H9 (cell line): ENCODE measurements around the gene CERS6. TPM values are rescaled to one million over a fixed set of nuclear protein-coding genes. Genes with fewer than 3 reads are reported as not detected.
"Not testable (repeated sequence)": the region's sequence is repeated elsewhere in the genome, so short reads cannot be mapped to it uniquely, and the experiment has no call there.

ENCODE experiments used
- DNase-seq: peaks from one replicate; pipeline ENCODE4 v3.0.0-alpha.2; 2017
- H2AFZ ChIP-seq: one replicate; pipeline ENCODE4 v1.6.1; 2013; ENCODE audit warnings: mild to moderate bottlenecking, low read length, control low read depth, moderate library complexity
- H2AK5ac ChIP-seq: 2 replicates; pipeline ENCODE4 v1.6.1; 2013; ENCODE audit warnings: low read length, control low read depth, mixed read lengths; ENCODE audit not compliant: insufficient read length
- H2BK120ac ChIP-seq: one replicate; pipeline ENCODE4 v1.6.1; 2013; ENCODE audit warnings: low read depth, mild to moderate bottlenecking, low read length, control low read depth, inconsistent platforms; ENCODE audit not compliant: poor library complexity, severe bottlenecking
- H2BK12ac ChIP-seq: 2 replicates; pipeline ENCODE4 v1.6.1; 2013; ENCODE audit warnings: low read length, control low read depth, mixed read lengths, low read depth; ENCODE audit not compliant: insufficient read length
- H2BK15ac ChIP-seq: 2 replicates; pipeline ENCODE4 v1.6.1; 2013; ENCODE audit warnings: low read depth, low read length, control low read depth
- H2BK20ac ChIP-seq: one replicate; pipeline ENCODE4 v1.6.1; 2013; ENCODE audit warnings: low read depth, mild to moderate bottlenecking, low read length, control low read depth, inconsistent platforms; ENCODE audit not compliant: poor library complexity, severe bottlenecking
- H2BK5ac ChIP-seq: 2 replicates; pipeline ENCODE4 v1.6.1; 2013; ENCODE audit warnings: low read length, control low read depth, mixed read lengths; ENCODE audit not compliant: insufficient read length
- H3K14ac ChIP-seq: 2 replicates; pipeline ENCODE4 v1.6.1; 2013; ENCODE audit warnings: low read length, control low read depth; ENCODE audit not compliant: insufficient read depth
- H3K18ac ChIP-seq: 2 replicates; pipeline ENCODE4 v1.6.1; 2013; ENCODE audit warnings: low read depth, mild to moderate bottlenecking, mixed read lengths, low read length, control low read depth; ENCODE audit not compliant: insufficient read length
- H3K23ac ChIP-seq: 2 replicates; pipeline ENCODE4 v1.6.1; 2013; ENCODE audit warnings: low read length, control low read depth, mixed read lengths, low read depth; ENCODE audit not compliant: insufficient read length
- H3K23me2 ChIP-seq: 2 replicates; pipeline ENCODE4 v1.6.1; 2013; ENCODE audit warnings: low read depth, mild to moderate bottlenecking, mixed read lengths, low read length, control low read depth; ENCODE audit not compliant: insufficient read length, poor library complexity, severe bottlenecking
- H3K27ac ChIP-seq: 2 replicates; pipeline ENCODE4 v1.5.1; 2013; ENCODE audit warnings: low read length, control low read depth, mixed read lengths, low read depth; ENCODE audit not compliant: insufficient read length
- H3K27me3 ChIP-seq: 2 replicates; pipeline ENCODE4 v1.6.1; 2013; ENCODE audit warnings: low read length, control low read depth, inconsistent platforms; ENCODE audit not compliant: insufficient read depth
- H3K4ac ChIP-seq: 2 replicates; pipeline ENCODE4 v1.6.1; 2013; ENCODE audit warnings: low read depth, mild to moderate bottlenecking, control low read depth, inconsistent platforms, low read length, moderate library complexity
- H3K4me1 ChIP-seq: 2 replicates; pipeline ENCODE4 v1.6.1; 2013; ENCODE audit warnings: low read length, control low read depth, inconsistent platforms; ENCODE audit not compliant: insufficient read depth
- H3K4me2 ChIP-seq: 2 replicates; pipeline ENCODE4 v1.6.1; 2013; ENCODE audit warnings: low read length, control low read depth, mixed read lengths; ENCODE audit not compliant: insufficient read length, insufficient read depth
- H3K56ac ChIP-seq: 2 replicates; pipeline ENCODE4 v1.6.1; 2013; ENCODE audit warnings: low read depth, mild to moderate bottlenecking, mixed read lengths, low read length, control low read depth; ENCODE audit not compliant: insufficient read length
- H3K79me1 ChIP-seq: 2 replicates; pipeline ENCODE4 v1.6.1; 2013; ENCODE audit warnings: low read depth, mild to moderate bottlenecking, moderate library complexity, low read length, control low read depth, inconsistent platforms; ENCODE audit not compliant: insufficient read depth, poor library complexity, severe bottlenecking
- H3K79me2 ChIP-seq: 2 replicates; pipeline ENCODE4 v1.6.1; 2013; ENCODE audit warnings: low read length, control low read depth, inconsistent platforms; ENCODE audit not compliant: insufficient read depth
- H3K9ac ChIP-seq: 2 replicates; pipeline ENCODE4 v1.6.1; 2013; ENCODE audit warnings: low read length, control low read depth, mixed read lengths; ENCODE audit not compliant: insufficient read length; ENCODE audit errors: extremely low read depth
- H3K9me3 ChIP-seq: one replicate; pipeline ENCODE4 v1.6.1; 2013; ENCODE audit warnings: low read depth, low read length, inconsistent platforms; ENCODE audit not compliant: control insufficient read depth
- H3T11ph ChIP-seq: one replicate; pipeline ENCODE4 v1.6.1; 2013; ENCODE audit warnings: mild to moderate bottlenecking, low read length, control low read depth, inconsistent platforms
- H4K20me1 ChIP-seq: one replicate; pipeline ENCODE4 v1.6.1; 2013; ENCODE audit not compliant: control insufficient read depth, insufficient read length, insufficient read depth
- H4K5ac ChIP-seq: 2 replicates; pipeline ENCODE4 v1.6.1; 2013; ENCODE audit warnings: low read depth, mild to moderate bottlenecking, mixed read lengths, low read length, control low read depth; ENCODE audit not compliant: insufficient read length
- H4K8ac ChIP-seq: replicated peaks from 2 replicates; pipeline ENCODE4 v1.6.1; 2013; ENCODE audit warnings: low read length, control low read depth, mixed read lengths, low read depth; ENCODE audit not compliant: insufficient read length
- H4K91ac ChIP-seq: 2 replicates; pipeline ENCODE4 v1.6.1; 2013; ENCODE audit warnings: low read depth, mild to moderate bottlenecking, moderate library complexity, mixed read lengths, low read length, control low read depth; ENCODE audit not compliant: insufficient read length
- H3K27ac Mint-ChIP-seq, 3 experiments: 2 replicates in 2 of 3; 3 replicates in 1 of 3; pipeline ENCODE4 v1.8.0; 2020 to 2021; ENCODE audit warnings: mixed read lengths in 3 of 3, mild to moderate bottlenecking in 1 of 3, moderate library complexity in 1 of 3
- H3K27me3 Mint-ChIP-seq: 2 replicates; pipeline ENCODE4 v1.8.0; 2021; ENCODE audit warnings: low read depth, mild to moderate bottlenecking, moderate library complexity, mixed read lengths
- H3K36me3 Mint-ChIP-seq, 3 experiments: 2 replicates in 2 of 3; 3 replicates in 1 of 3; pipeline ENCODE4 v1.8.0; 2020 to 2021; ENCODE audit warnings: low read depth in 3 of 3, mixed read lengths in 3 of 3; ENCODE audit not compliant: insufficient read depth in 1 of 3
- H3K4me1 Mint-ChIP-seq, 2 experiments: 2 replicates each; pipeline ENCODE4 v1.8.0; 2020; ENCODE audit warnings: mixed read lengths in 2 of 2
- H3K4me3 Mint-ChIP-seq, 2 experiments: 2 replicates in 1 of 2; 3 replicates in 1 of 2; pipeline ENCODE4 v1.8.0; 2020 to 2021; ENCODE audit warnings: mild to moderate bottlenecking in 2 of 2, mixed read lengths in 2 of 2, moderate library complexity in 1 of 2
- H3K9me3 Mint-ChIP-seq, 2 experiments: 2 replicates in 1 of 2; 3 replicates in 1 of 2; pipeline ENCODE4 v1.8.0; 2020; ENCODE audit warnings: mild to moderate bottlenecking in 2 of 2, mixed read lengths in 2 of 2, moderate library complexity in 1 of 2
- CTCF ChIP-seq: fragments of 200-600 bp; sonication (generic); conservative IDR thresholded peaks from 3 replicates; pipeline ENCODE4 v1.8.0; 2021; ENCODE audit warnings: antibody characterized with exemption, mild to moderate bottlenecking
- WGBS: extraction: QIAGEN DNeasy Blood & Tissue Kit; methylation state at CpG from one replicate; pipeline ENCODE4 v1.1.7; 2013; ENCODE audit warnings: missing lambda C conversion rate, low lambda C conversion rate, mixed read lengths; ENCODE audit not compliant: insufficient read length; ENCODE audit errors: extremely low coverage; 5-methylcytosine and 5-hydroxymethylcytosine counted together
- total RNA-seq: library from RNA; stranded (reverse); gene quantifications from 2 replicates; pipeline ENCODE4 v1.2.1, GENCODE V29; 2021

Gene CERS6
- total RNA-seq, 1 experiment from 2014 or later, result 17.7 TPM

- Histone ChIP-seq H4K91ac (no peak overlapping the region), H3K4me1 (peaks cover 3% of the 10 kb centered on the region; the same call in 1 of the 2 replicates), H3K23ac (no peak overlapping the region), H4K5ac (no peak overlapping the region), H3K4ac (no peak overlapping the region), H3K9me3 (no peaks in the 10 kb centered on the region), H4K20me1 (no peaks in the 10 kb centered on the region), H3K27ac (no peak overlapping the region), H2BK120ac (no peak overlapping the region), H4K8ac (no peak overlapping the region), H2AK5ac (no peak overlapping the region), H3K23me2 (no peaks in the 10 kb centered on the region), H3K79me2 (no peaks in the 10 kb centered on the region), H3K9ac (no peak overlapping the region), H3K4me2 (no peak overlapping the region), H3K18ac (no peak overlapping the region), H2AFZ (no peak overlapping the region), H3K14ac (no peak overlapping the region), H3K56ac (no peak overlapping the region), H2BK12ac (no peak overlapping the region), H3K79me1 (no peaks in the 10 kb centered on the region), H3T11ph (no peak overlapping the region), H2BK15ac (no peak overlapping the region), H3K27me3 (no peaks in the 10 kb centered on the region), H2BK20ac (no peak overlapping the region), H2BK5ac (no peak overlapping the region)
- Mint-ChIP-seq H3K27ac (no peak overlapping the region), H3K4me1 (peaks cover 42 to 61% of the 10 kb centered on the region in 2 experiments), H3K27me3 (no peaks in the 10 kb centered on the region), H3K9me3 (no peaks in the 10 kb centered on the region; a peak in 1 of 5 replicates), H3K36me3 (no peaks in the 10 kb centered on the region), H3K4me3 (no peak overlapping the region)
- no peak for TF ChIP-seq CTCF
- no peak for DNase-seq
- no CpG with 5 or more reads among the region's 3 CpGs for WGBS
Observed at GRCh38 chr2:168663993-168664392, 207.9 kb downstream of the CERS6 start.

GRCh38 chr2:168664715-168665114, 208.6 kb downstream of the CERS6 start:
- H3K18ac ChIP-seq, H3K36me3 Mint-ChIP-seq, H3K23ac ChIP-seq, H3K4me2 ChIP-seq, H4K91ac ChIP-seq, H3K56ac ChIP-seq, H3K9me3 Mint-ChIP-seq, H2AK5ac ChIP-seq, DNase-seq, H4K8ac ChIP-seq, H2BK15ac ChIP-seq, H3K79me2 ChIP-seq, H2BK12ac ChIP-seq, H3K9me3 ChIP-seq, H2BK120ac ChIP-seq, H3K27ac Mint-ChIP-seq, H3K27me3 ChIP-seq, H3K9ac ChIP-seq, H3K27ac ChIP-seq, H4K20me1 ChIP-seq, H2BK5ac ChIP-seq, H3K23me2 ChIP-seq, H3K4me3 Mint-ChIP-seq, H3K79me1 ChIP-seq, H3K27me3 Mint-ChIP-seq, H2BK20ac ChIP-seq, H3K4me1 ChIP-seq, H3K4ac ChIP-seq, H3K14ac ChIP-seq, H3T11ph ChIP-seq, H4K5ac ChIP-seq, H2AFZ ChIP-seq: not testable (repeated sequence)
- H3K4me1 Mint-ChIP-seq, result peaks cover 39 to 58% of the 10 kb centered on the region in 2 experiments
- no CpG with 5 or more reads among the region's 3 CpGs for WGBS
